SK-N-SH treated with all-trans-retinoic acid at 6 μM for 48 hours (cell line): ENCODE data around the gene MYH15.

Experiments
- ARNTL ChIP-seq: fragments of 450-650 bp; formaldehyde crosslinking; IDR thresholded peaks from 2 replicates; pipeline ENCODE4 v1.5.0; 2020; ENCODE audit warnings: low read depth, mild to moderate bottlenecking, moderate library complexity, borderline replicate concordance
- BACH2 ChIP-seq: fragments of 250-450 bp; sonication (Bioruptor Pico); IDR thresholded peaks from 2 replicates; pipeline ENCODE4 v1.9.0; 2021; ENCODE audit warnings: mild to moderate bottlenecking, borderline replicate concordance
- CSDC2 ChIP-seq: fragments of 250-450 bp; sonication (Bioruptor Pico); IDR thresholded peaks from 2 replicates; pipeline ENCODE4 v1.5.0; 2020; ENCODE audit warnings: mild to moderate bottlenecking, moderate library complexity
- RARB ChIP-seq: fragments of 250-450 bp; sonication (Bioruptor Pico); IDR thresholded peaks from 2 replicates; pipeline ENCODE4 v1.8.0; 2021; ENCODE audit warnings: mild to moderate bottlenecking, moderate library complexity
- TCF4 ChIP-seq: fragments of 250-450 bp; sonication (Bioruptor Pico); IDR thresholded peaks from 2 replicates; pipeline ENCODE4 v1.8.0; 2021; ENCODE audit warnings: mild to moderate bottlenecking, moderate library complexity, borderline replicate concordance
- ZC3H10 ChIP-seq: fragments of 250-450 bp; sonication (Bioruptor Pico); IDR thresholded peaks from 2 replicates; pipeline ENCODE4 v1.5.1; 2021; ENCODE audit warnings: mild to moderate bottlenecking, moderate library complexity
- ZFP3 ChIP-seq: fragments of 250-450 bp; sonication (Bioruptor Pico); IDR thresholded peaks from 2 replicates; pipeline ENCODE4 v1.5.0; 2020; ENCODE audit warnings: mild to moderate bottlenecking, moderate library complexity
- ZNF70 ChIP-seq: fragments of 450-650 bp; formaldehyde crosslinking; IDR thresholded peaks from 2 replicates; pipeline ENCODE4 v1.5.0; 2020; ENCODE audit warnings: mild to moderate bottlenecking, moderate library complexity
- ZNF8 ChIP-seq: fragments of 450-650 bp; formaldehyde crosslinking; IDR thresholded peaks from 2 replicates; pipeline ENCODE4 v1.5.0; 2020; ENCODE audit warnings: mild to moderate bottlenecking, moderate library complexity
- TF ChIP-seq, protein P1 (sequence below): fragments of 250-450 bp; sonication (Bioruptor Pico); IDR thresholded peaks from 2 replicates; pipeline ENCODE4 v1.5.1; 2020; ENCODE audit warnings: low read depth, mild to moderate bottlenecking, moderate library complexity
- TF ChIP-seq, protein P2 (sequence below): fragments of 250-450 bp; sonication (Bioruptor Pico); IDR thresholded peaks from 2 replicates; pipeline ENCODE4 v1.5.1; 2021; ENCODE audit warnings: mild to moderate bottlenecking, moderate library complexity
- TF ChIP-seq, protein P3 (sequence below): fragments of 250-450 bp; sonication (Bioruptor Pico); IDR thresholded peaks from 2 replicates; pipeline ENCODE4 v1.5.0; 2020; ENCODE audit warnings: mild to moderate bottlenecking, moderate library complexity
- TF ChIP-seq, protein P4 (sequence below): fragments of 250-450 bp; sonication (Bioruptor Pico); IDR thresholded peaks from 2 replicates; pipeline ENCODE4 v1.8.0; 2021; ENCODE audit warnings: low read depth, mild to moderate bottlenecking, moderate library complexity, borderline replicate concordance

DNA sequence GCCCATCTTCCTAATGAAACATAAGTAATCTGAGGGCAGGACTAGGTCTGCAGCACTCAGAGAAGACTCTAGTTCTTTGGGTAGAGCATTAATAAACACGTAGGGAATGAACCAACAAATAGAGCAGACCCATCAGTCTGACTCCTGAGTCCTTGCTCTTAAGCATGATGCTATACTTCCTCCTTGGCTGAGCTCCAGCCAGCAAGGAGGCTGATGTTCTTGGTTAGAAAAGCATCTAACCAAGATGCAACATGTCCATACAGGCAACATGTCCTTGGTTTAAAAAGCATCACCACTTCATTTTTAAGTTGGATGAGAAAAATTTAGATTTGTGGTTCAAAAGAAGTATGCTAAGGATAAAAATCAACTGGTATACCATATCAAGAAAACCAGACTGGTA is 8.5 kb upstream of the MYH15 start:
- TF ChIP-seq, protein P1, sequence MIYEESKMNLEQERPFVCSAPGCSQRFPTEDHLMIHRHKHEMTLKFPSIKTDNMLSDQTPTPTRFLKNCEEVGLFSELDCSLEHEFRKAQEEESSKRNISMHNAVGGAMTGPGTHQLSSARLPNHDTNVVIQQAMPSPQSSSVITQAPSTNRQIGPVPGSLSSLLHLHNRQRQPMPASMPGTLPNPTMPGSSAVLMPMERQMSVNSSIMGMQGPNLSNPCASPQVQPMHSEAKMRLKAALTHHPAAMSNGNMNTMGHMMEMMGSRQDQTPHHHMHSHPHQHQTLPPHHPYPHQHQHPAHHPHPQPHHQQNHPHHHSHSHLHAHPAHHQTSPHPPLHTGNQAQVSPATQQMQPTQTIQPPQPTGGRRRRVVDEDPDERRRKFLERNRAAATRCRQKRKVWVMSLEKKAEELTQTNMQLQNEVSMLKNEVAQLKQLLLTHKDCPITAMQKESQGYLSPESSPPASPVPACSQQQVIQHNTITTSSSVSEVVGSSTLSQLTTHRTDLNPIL (CRISPR knock-in tag), result no peak
- no peak for TF ChIP-seq BACH2 (CRISPR knock-in tag)
- TF ChIP-seq, protein P2, sequence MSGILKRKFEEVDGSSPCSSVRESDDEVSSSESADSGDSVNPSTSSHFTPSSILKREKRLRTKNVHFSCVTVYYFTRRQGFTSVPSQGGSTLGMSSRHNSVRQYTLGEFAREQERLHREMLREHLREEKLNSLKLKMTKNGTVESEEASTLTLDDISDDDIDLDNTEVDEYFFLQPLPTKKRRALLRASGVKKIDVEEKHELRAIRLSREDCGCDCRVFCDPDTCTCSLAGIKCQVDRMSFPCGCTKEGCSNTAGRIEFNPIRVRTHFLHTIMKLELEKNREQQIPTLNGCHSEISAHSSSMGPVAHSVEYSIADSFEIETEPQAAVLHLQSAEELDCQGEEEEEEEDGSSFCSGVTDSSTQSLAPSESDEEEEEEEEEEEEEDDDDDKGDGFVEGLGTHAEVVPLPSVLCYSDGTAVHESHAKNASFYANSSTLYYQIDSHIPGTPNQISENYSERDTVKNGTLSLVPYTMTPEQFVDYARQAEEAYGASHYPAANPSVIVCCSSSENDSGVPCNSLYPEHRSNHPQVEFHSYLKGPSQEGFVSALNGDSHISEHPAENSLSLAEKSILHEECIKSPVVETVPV (CRISPR knock-in tag), result no peak
- TF ChIP-seq ZC3H10 (CRISPR knock-in tag), result no peak
- TF ChIP-seq, protein P3, sequence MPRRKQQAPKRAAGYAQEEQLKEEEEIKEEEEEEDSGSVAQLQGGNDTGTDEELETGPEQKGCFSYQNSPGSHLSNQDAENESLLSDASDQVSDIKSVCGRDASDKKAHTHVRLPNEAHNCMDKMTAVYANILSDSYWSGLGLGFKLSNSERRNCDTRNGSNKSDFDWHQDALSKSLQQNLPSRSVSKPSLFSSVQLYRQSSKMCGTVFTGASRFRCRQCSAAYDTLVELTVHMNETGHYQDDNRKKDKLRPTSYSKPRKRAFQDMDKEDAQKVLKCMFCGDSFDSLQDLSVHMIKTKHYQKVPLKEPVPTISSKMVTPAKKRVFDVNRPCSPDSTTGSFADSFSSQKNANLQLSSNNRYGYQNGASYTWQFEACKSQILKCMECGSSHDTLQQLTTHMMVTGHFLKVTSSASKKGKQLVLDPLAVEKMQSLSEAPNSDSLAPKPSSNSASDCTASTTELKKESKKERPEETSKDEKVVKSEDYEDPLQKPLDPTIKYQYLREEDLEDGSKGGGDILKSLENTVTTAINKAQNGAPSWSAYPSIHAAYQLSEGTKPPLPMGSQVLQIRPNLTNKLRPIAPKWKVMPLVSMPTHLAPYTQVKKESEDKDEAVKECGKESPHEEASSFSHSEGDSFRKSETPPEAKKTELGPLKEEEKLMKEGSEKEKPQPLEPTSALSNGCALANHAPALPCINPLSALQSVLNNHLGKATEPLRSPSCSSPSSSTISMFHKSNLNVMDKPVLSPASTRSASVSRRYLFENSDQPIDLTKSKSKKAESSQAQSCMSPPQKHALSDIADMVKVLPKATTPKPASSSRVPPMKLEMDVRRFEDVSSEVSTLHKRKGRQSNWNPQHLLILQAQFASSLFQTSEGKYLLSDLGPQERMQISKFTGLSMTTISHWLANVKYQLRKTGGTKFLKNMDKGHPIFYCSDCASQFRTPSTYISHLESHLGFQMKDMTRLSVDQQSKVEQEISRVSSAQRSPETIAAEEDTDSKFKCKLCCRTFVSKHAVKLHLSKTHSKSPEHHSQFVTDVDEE (CRISPR knock-in tag), result no peak
- TF ChIP-seq ZNF8 (CRISPR knock-in tag), result no peak
- TF ChIP-seq TCF4, result no peak
- TF ChIP-seq, protein P4, sequence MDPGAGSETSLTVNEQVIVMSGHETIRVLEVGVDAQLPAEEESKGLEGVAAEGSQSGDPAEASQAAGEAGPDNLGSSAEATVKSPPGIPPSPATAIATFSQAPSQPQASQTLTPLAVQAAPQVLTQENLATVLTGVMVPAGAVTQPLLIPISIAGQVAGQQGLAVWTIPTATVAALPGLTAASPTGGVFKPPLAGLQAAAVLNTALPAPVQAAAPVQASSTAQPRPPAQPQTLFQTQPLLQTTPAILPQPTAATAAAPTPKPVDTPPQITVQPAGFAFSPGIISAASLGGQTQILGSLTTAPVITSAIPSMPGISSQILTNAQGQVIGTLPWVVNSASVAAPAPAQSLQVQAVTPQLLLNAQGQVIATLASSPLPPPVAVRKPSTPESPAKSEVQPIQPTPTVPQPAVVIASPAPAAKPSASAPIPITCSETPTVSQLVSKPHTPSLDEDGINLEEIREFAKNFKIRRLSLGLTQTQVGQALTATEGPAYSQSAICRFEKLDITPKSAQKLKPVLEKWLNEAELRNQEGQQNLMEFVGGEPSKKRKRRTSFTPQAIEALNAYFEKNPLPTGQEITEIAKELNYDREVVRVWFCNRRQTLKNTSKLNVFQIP (CRISPR knock-in tag), result no peak
- no peak for TF ChIP-seq CSDC2 (CRISPR knock-in tag)
- TF ChIP-seq ARNTL (CRISPR knock-in tag), result no peak
- no peak for TF ChIP-seq ZFP3 (CRISPR knock-in tag)
- TF ChIP-seq ZNF70 (CRISPR knock-in tag), result no peak
- TF ChIP-seq RARB (CRISPR knock-in tag), result no peak
